ENCODE data around the gene HMCN1. TPM values are rescaled to one million over a fixed set of nuclear protein-coding genes. Genes with fewer than 3 reads are reported as not detected.

HMCN1 gene
- polyA plus RNA-seq, 4 donors, result 49.0 to 58.8 (median 51.4) TPM

DNA sequence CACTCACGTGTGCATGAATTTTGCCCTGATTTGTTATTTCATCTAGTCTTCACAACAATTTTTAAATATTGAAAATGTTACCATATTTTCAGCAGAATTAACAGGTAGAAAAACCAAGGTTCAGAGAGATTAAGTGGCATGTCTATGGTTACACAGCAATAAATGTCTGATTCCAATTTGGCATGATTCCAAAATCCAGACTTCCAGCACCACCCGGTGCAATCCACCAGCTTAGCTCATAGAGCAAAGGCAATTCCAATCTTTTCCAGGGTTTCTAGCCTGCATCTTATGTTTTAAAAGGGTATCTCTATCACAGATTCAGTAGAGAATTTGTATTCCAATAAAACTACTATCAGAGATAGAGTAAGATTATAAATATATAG lies 479.0 kb downstream of the HMCN1 start:
- DNase-seq (ENCODE audit: low read depth in 4 of 4, low spot score in 2 of 4), result no peak

DNA sequence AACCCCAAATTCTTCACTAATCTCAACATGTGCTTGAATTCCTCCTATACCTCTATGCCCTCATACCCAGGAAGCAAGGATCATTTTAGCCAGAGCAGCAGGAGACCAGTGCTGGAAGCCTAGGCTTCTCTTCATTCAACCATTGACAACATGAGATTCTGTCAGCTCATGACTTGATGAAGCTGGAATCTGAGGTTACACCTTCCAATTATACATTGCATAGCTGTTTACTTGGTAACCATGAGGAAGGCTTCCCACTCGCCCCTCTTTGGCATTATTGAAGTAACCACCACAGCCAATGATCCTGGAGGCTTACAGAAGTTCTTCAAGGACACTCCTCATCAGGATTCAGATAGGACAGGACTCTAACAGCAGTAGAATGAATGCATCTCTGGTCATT lies 480.6 kb downstream of the HMCN1 start:
- DNase-seq (ENCODE audit: low read depth in 4 of 4, low spot score in 2 of 4), result no peak

DNA sequence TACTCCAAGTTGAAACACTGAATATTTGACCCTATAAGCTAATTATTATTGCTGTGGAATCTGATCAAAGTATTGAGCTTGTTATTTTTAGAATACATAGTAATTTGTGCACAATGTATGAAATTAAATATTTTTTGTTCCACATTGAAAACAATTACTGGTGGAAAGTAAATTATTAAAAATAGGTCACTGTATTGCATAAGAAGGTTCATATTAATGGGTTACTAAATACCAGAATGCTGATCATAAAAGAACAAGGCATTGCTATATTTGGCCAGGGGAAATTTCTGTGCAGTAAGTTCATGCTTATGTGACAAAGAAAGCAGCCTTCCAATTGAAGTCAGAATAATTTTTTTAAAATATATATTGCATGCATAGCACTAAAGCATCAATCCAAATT lies 481.4 kb downstream of the HMCN1 start:
- DNase-seq (ENCODE audit: low read depth in 4 of 4, low spot score in 2 of 4), result no peak

DNA sequence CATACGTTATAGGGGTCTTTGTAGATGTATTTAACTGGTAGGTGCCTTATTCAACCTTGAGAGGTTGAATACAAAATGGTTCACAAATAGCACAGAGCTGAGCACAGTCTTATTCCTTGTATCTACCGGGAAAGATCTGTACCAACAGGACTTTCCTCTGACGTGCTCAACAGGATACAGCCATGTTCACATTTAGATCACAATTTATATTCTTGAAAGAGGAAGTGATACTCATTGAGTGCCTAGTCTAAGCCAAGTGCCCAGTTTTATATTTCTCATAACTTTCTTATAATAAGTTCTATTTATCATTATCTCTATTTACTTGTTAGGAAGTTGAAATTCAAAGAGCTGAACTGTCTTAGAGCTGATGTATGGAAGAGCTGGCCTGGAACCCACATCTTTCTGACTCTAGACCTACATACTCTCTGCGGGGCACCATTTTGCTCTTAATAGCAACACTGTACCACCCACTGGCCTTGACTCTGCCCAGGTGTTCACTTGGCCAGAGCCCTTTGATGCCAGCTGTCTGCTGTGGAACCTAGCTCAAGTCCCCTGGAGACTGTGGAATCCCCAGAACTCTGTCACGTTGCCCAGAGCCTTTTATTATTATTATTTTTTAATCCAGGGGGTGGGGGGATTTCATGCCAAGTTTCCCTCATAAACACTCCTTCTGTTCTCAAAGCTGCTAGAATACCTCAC lies 484.6 kb downstream of the HMCN1 start:
- no peak for DNase-seq (ENCODE audit: low read depth in 4 of 4, low spot score in 2 of 4)

DNA sequence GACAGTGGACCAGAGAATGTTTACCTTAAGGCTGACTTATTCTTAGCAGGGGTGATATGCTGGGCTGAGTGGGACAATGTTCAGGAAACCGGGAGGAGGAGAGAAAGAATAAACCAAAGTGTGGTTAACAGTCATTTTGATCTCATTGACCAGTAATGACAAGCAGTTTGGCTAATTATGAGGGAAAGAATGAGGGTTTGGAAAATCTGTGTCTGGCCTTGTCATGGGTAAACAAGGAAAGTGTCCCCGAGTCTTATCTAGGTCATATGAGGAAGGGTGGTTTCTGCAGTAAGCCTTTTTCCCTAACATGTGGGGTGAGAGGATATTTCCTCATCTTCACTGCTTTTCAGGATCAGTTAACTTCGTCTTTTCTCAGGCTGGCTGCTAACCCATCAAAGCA lies 485.9 kb downstream of the HMCN1 start:
- no peak for DNase-seq (ENCODE audit: low read depth in 4 of 4, low spot score in 2 of 4)

DNA sequence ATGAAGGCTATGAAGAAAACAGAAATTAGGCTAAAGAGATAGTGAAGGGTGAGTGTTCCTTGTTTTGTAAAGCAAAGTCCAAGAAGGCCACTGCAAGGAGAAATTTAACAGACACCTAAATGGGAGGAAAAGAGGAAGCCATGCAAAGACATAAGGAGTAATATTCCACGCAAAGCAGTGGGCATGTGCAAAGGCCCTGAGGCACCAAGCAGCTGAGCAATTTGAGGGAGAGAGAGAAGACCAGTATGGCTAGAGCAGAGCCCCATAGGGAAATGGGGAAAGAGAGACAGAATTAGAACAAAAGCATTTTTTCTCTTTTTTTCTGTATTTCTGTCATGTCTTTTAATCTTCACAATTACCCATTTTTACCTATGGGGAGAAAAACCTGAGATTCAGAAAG lies 486.7 kb downstream of the HMCN1 start:
- no peak for DNase-seq (ENCODE audit: low read depth in 4 of 4, low spot score in 2 of 4)

DNA sequence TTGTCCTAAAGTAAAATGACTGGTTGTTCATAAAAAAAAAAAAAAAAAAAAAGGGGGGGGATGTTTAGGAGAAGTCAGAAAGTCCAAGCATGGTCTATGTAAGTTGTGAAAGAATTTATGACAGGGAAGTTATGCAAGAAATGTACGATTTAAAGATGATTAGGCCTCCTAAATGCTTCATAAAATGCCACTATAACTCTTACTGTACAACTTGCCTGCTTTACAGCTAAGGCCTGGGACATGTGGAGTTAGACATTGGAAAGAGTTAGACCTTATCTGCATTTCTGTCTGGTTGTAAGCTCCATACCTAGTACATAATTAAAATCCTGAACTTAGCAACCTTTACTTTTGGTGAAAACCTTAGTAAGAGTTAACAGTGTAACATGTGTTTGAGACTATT lies 490.9 kb downstream of the HMCN1 start:
- DNase-seq (ENCODE audit: low read depth in 4 of 4, low spot score in 2 of 4), result no peak

DNA sequence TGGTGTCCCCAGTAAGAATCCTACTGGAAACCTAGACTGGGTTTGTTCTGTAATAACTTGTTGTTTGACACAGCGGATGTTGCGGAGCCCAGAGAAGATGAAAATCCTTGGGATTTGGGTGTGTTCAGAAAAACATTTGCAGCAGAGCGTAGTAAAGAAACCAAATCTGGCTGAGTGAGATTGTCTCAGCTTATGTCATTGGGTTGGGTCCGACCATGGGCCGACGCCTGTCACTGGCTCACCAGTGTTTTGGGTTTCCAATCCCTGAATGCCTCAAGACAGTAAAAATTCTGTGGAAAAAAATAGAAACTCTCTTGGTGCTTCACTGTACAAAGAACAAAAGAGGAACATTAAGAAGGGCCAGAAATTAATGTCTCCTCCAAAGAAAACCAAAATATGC lies 494.6 kb downstream of the HMCN1 start:
- no peak for DNase-seq (ENCODE audit: low read depth in 4 of 4, low spot score in 2 of 4)

DNA sequence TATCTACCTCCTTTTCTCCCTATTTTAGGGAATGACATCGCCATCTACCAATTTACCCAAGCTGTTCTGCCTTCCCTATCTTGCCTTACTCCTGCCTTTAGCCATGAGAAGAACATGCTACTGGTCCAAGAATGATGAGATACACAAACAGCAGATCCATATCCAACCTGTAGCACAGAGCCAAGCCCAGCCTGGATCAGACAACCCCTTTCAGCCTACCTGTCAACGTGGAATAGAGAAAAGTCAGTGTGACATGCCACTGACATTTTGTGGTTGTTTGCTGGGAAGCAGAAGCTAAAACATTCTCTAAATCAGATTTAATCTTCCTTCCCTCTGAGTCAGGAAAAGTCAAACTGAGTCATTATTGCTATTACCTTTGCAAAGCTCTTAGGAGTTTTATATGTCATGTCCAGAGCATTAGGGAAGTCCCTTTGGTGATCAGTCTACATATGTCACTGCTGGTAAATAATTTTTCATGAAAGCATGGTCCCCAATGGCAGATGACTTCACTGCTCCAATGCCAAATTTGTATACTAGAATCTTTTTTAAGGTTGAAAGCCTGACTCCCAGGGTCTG lies 497.8 kb downstream of the HMCN1 start:
- no peak for DNase-seq (ENCODE audit: low read depth in 4 of 4, low spot score in 2 of 4)

DNA sequence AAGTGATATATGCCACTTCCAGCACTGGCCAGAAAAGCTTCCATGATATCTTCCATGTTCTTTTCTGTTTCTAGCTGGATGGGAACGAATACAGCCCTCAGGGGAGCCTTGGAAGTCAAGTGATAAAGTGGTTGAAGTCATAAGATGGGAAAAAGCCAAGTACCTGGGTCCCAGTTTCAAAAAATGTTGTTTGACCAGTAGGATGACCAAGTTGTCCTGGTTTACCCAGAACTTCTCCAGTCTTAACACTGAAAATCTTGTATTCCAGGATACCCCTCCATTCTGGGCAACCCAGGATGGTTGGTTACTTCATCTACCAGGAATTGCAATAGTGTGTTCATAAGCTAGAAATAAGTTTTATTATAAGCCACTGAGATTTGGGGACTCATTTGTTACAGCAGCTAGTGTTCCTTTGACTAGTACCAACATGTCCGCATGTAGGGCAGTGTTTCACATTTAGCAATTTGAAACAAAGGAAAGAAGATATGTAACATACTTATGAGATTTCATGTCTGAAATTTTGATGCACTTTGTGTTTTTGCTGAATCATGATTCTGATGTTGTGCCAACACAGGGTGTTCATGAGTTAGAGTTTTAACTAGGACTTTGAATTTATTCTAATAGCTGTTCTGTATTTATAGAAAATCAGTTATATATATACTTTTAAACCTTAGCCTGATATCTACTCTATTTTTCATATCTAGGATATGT lies 500.9 kb downstream of the HMCN1 start:
- no peak for DNase-seq (ENCODE audit: low read depth in 4 of 4, low spot score in 2 of 4)

DNA sequence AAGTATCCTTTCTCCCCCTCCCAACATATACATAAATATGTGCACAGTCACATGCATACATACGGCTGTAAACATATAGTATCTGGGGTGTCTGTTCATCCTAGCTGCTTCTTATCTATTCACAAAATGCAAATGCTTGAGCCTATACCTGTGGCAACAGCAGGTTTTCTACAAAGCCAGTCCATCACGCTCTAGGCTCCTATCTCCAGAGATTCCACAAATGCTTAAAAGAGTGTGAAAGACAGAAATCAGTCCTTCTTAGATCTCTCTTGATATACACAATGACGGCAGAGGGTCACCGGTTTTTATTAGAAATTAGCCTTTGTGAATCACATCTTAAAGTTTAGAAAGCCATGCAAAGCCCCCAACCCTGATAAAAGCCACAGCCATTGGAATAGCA lies 501.5 kb downstream of the HMCN1 start:
- no peak for DNase-seq (ENCODE audit: low read depth in 4 of 4, low spot score in 2 of 4)

DNA sequence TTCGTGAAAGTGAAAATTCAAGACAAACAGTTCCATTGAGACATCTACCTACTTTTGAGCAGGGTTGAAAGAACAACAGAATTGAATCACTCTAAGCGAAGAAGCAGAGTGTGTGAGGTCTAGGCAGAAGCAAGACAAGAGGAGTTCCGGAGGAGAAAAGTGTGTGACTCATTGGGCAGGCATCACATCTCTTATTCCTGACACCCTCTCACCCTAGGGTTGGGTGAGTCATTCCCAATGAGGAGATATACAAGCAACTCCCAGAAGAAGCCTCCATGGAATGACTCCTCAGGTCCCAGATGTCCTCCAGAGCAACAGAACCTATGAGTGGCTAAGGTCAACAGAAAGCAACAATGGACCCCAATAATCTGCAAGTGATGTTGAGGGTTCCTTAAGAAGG lies 502.7 kb downstream of the HMCN1 start:
- DNase-seq (ENCODE audit: low read depth in 4 of 4, low spot score in 2 of 4), result no peak

DNA sequence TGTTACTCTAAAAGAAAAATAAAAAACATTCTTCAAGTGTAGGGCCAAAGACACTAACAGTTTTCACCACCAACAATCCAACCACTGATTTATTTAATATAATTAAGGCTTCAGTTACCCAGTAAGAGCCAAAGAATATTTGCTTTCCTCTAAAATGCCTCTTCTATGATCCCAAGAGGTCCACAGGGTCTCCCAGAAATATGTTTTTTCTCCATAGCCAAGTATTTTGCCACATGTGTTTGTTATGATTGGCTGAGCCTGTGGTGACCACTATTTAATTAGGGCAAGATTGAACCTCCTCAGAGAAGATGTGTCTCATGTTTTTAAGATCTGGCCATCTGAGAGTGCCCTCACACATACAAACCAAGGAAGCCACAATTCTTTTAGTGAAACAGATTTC lies 505.0 kb downstream of the HMCN1 start:
- DNase-seq (ENCODE audit: low read depth in 4 of 4, low spot score in 2 of 4), result no peak

DNA sequence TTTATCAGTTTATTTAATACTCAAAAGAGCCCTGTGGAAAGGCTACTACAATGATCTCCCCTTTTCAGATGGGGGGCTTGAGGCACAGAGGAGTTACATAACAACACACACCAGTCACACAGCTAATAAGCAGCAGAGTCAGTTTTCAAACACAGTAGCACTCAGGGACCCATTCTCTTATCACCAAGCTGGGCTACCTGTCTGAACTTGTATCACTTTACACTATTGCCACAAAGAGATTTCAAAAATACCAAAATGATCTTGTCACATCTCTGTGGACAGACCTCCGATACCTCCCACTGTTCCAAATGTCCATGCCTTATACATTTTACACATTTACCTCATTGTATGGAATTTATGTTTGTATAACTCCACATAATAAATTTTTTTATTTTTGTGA lies 506.2 kb downstream of the HMCN1 start:
- DNase-seq (ENCODE audit: low read depth in 4 of 4, low spot score in 2 of 4), result no peak
